Epithelial cell of esophagus (primary cell): ENCODE measurements around the gene FCER1G.
A peak's percentile ranks its signal among the peaks of the same experiment; 100 is the strongest.

ENCODE experiments used
- DNase-seq: peaks from one replicate; pipeline ENCODE4 v3.0.0; 2010; ENCODE audit warnings: low read depth
- H3K4me3 ChIP-seq: 2 replicates; pipeline ENCODE4 v1.5.1; 2011; ENCODE audit warnings: mild to moderate bottlenecking, low read length, control low read depth
- CTCF ChIP-seq: IDR thresholded peaks from 2 replicates; pipeline ENCODE4 v1.5.1; 2011; ENCODE audit warnings: low read depth, mild to moderate bottlenecking, low read length, control low read depth, inconsistent platforms; ENCODE audit not compliant: insufficient read depth; ENCODE audit errors: missing control alignments

Gene FCER1G

GRCh38 chr1:161172349-161172748 is 42.7 kb upstream of the FCER1G start:
- DNase-seq = no peak
- H3K4me3 ChIP-seq = no peak overlapping the region
- no peak for TF ChIP-seq CTCF

- no peak overlapping the region for H3K4me3 ChIP-seq
- TF ChIP-seq CTCF = no peak
- DNase-seq = no peak
Measured at GRCh38 chr1:161172776-161173376, 42.2 kb upstream of the FCER1G start.

DNA sequence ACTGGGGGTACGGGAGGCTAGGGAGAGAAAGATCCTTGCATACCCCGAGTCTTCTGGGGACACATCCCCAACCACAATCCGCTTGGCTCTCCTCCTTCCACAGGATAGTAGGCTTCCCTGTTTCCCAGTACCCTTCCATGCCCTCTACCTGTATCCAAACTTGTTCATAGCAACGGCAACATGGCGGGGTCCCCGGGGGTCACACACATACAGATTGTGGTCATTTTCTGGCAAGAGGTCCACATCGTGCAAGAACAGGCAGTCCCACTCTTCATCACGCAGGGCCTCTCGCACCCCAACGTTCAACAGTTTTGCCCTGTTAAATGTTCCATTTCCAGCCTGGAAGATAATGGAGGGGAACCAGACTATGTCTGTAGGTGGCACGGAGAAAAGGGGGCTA is 41.4 kb upstream of the FCER1G start:
- no peak for DNase-seq
- no peak overlapping the region for H3K4me3 ChIP-seq
- TF ChIP-seq CTCF = no peak

DNA sequence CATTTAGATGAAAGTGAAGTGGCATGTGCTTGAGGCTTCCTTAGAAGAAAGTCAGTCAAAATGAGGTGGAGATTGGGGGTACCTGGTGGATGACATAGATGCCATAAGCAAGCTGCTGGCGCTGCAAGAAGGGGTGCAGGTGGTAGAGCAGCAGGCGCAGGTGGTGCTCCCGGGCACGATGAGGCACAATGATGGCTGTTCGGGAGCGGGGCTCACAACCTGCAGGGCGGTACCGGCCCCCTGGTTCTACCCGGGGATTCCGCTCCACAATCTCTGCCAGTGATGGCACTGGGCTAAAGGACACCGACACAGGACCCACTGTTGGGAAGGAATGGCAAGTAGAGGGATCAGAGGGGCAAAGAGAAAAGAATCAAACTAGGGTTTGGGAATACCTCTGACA is 40.2 kb upstream of the FCER1G start:
- no peak for DNase-seq
- no peak overlapping the region for H3K4me3 ChIP-seq
- TF ChIP-seq CTCF = no peak

DNA sequence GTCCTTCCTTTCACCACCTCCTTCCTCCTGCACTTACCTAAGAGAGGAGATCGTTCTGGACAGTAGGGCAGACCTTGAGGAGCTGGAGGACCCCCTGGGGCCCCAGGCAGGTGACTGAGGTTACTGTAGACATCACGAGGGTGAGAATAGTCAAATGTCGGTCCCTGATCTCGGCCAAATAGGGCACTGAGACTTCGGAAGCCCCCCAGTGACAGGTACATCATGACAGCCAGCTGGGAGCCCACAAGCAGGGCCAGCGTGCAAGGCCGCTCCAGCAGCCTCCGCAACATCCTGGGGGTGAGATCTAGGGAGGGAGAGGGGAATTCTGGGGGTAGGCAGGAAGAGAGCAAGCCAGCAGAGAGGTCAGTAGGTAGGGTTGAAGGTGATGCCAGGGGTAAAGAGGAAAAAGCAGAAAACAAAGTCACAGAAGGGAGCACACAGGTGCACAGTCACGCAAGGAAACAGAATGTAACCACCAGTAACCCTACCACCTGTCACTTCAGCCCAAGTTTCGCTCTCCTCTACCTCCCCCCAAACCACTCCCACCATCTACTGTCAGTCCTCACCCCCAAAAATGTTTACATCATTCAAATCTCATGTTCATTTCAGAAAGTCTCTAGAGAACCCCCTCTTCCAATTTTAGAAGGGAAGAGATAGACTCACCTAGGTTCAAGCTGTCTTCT is 39.2 kb upstream of the FCER1G start:
- H3K4me3 ChIP-seq = peak overlapping the region; percentile 95
- no peak for DNase-seq
- TF ChIP-seq CTCF = no peak

- DNase-seq = no peak
- TF ChIP-seq CTCF = no peak
- peak overlapping the region; percentile 95 for H3K4me3 ChIP-seq
Measured at GRCh38 chr1:161176468-161177111, 38.5 kb upstream of the FCER1G start.
